Fibroblast of villous mesenchyme (primary cell): Measurements from ENCODE around the gene FANCM. TPM values are rescaled to one million over a fixed set of nuclear protein-coding genes. Genes with fewer than 3 reads are reported as not detected.
A peak's percentile ranks its signal among the peaks of the same experiment; 100 is the strongest.

Experiments used
- DNase-seq: peaks from one replicate; pipeline ENCODE4 v3.0.0-alpha.2; 2010; ENCODE audit warnings: low read depth
- H3K4me3 ChIP-seq: 2 replicates; pipeline ENCODE4 v1.5.1; 2011; ENCODE audit warnings: low read depth, mild to moderate bottlenecking, low read length
- small RNA-seq: library from RNA; depleted of rRNA; stranded (forward); fragments of <200 nt; gene quantifications from one replicate; pipeline ENCODE3, GENCODE V24; 2012
- total RNA-seq: library from RNA; depleted of rRNA; stranded (reverse); fragments of >200 nt; gene quantifications from 2 replicates; pipeline ENCODE4 v1.2.3, GENCODE V29; 2012
- TF ChIP-seq, protein P1 (sequence below): IDR thresholded peaks from 2 replicates; pipeline ENCODE4 v1.5.1; 2012; ENCODE audit warnings: low read depth, mild to moderate bottlenecking, low read length; ENCODE audit not compliant: insufficient read depth

Gene FANCM
- total RNA-seq, 1 donor: 10.8 TPM

DNA sequence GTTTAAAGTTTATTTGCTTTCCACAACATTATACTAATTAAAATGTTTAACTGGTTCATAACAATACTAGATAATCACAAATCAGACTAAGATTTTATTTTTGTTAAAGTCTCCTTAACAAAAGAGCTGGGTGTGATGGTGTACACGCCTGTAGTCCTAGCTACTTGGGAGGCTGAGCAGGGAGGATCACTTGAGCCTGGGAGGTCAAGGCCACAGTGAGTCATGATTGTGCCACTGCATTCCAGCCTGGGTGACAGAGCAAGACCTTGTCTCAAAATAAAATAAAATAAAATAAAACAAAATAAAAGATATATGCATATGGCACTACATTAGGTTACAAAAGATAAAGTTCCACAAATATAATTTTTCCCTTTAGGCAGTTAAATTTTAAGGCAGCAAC is 111.7 kb downstream of the FANCM start:
- TF ChIP-seq, protein P1, sequence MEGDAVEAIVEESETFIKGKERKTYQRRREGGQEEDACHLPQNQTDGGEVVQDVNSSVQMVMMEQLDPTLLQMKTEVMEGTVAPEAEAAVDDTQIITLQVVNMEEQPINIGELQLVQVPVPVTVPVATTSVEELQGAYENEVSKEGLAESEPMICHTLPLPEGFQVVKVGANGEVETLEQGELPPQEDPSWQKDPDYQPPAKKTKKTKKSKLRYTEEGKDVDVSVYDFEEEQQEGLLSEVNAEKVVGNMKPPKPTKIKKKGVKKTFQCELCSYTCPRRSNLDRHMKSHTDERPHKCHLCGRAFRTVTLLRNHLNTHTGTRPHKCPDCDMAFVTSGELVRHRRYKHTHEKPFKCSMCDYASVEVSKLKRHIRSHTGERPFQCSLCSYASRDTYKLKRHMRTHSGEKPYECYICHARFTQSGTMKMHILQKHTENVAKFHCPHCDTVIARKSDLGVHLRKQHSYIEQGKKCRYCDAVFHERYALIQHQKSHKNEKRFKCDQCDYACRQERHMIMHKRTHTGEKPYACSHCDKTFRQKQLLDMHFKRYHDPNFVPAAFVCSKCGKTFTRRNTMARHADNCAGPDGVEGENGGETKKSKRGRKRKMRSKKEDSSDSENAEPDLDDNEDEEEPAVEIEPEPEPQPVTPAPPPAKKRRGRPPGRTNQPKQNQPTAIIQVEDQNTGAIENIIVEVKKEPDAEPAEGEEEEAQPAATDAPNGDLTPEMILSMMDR: no peak
- no peak for DNase-seq
- no peak overlapping the region for H3K4me3 ChIP-seq

DNA sequence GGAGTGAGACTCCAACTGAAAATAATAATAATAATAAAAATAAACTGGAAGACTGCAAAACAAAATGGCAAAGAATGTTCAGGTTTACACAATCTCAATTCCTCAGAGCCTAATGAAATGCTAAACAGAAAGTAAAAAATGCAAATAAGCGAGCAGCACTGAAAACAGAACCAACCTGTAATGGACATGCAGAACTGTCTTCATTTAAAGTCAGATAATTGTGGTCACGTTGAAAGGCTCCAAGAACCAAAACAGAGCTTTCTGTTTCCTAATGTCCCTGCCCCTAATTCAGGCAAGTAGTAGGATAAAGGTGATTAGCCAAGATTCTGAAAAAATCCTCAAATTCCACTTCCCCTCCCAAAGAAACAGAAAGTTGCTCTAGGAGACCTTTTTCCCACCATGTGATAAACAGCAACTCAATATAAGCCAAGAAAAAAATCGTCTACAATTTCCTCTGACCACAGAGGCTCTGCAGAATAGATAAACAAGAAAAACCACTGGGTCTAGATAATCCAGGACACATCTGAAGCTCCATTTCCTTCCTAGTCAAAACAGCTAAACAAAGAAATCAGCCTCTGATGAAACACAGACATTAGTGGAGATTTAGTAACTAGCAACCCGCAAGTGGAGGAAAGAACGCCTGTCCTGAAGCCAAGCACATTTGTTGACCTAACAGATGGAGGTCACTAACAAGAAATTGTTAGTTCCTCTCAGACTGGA is 114.3 kb downstream of the FANCM start:
- DNase-seq: peak; percentile 100
- peak overlapping the region; percentile 50 for H3K4me3 ChIP-seq
- TF ChIP-seq, protein P1: no peak

Small RNA genes within 50 kb of the gene (small RNA-seq; reads per million reads assigned to genes)
- gene RF00151 (not detected), gene SNORD127 (13,405 reads per million, percentile 100 among the genes with 10 or more reads in this experiment)

Other genes starting within 250 kb of the FANCM start
- gene KLHL28, start 174.0 kb upstream of the FANCM start, total RNA-seq: 9.5 and 9.7 TPM in 2 replicates
- gene TOGARAM1, start 173.7 kb upstream of the FANCM start, total RNA-seq: 15.1 and 22.5 TPM in 2 replicates
- gene PRPF39, start 51.8 kb upstream of the FANCM start, total RNA-seq: 32.5 and 37.1 TPM in 2 replicates
- 22.2 and 30.7 TPM in 2 replicates for gene FKBP3, start 1.4 kb upstream of the FANCM start, total RNA-seq
- gene MIS18BP1, start 117.3 kb downstream of the FANCM start, total RNA-seq: 30.3 and 40.6 TPM in 2 replicates